ENCODE measurements around the gene PHOSPHO1. TPM values are rescaled to one million over a fixed set of nuclear protein-coding genes. Genes with fewer than 3 reads are reported as not detected.

Gene PHOSPHO1
- total RNA-seq, 1 donor from 2014 or later = not detected

DNA sequence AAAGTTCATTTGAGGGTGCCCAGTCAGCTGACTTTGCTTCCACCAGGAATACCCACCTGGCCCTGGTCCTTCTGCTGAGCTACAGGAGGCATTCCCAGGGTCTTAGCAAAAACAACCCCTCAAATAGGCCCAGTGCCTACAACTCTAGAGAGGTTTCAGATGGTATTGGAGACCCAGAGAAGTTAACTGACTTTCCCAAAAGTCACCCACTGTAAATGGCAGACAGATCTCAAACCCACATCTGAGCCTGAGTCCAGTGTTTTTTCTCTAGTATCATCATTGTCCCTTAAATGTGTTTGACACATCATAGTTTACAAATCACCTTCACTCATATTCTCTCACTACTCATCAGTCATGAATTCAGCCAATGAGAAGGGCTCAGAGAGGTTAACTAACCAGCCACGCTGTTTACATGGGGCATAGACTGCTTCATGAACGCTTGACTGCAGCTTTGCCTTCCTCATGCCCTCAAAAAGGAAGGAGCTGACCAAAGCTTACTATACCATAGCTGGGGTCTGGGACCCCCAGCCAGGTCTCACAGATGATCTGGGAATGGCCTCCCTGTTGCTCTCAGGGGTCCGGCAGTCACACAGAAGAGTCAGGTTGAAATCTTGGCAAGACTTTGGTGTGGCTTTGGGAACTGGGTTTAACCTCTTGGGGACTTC, 3.7 kb downstream of the PHOSPHO1 start:
- no peaks in the 10 kb centered on the region for H3K9me3 Mint-ChIP-seq
- H3K27ac Mint-ChIP-seq (ENCODE audit: unreplicated experiment) = no peak overlapping the region
- TF ChIP-seq, protein P1, sequence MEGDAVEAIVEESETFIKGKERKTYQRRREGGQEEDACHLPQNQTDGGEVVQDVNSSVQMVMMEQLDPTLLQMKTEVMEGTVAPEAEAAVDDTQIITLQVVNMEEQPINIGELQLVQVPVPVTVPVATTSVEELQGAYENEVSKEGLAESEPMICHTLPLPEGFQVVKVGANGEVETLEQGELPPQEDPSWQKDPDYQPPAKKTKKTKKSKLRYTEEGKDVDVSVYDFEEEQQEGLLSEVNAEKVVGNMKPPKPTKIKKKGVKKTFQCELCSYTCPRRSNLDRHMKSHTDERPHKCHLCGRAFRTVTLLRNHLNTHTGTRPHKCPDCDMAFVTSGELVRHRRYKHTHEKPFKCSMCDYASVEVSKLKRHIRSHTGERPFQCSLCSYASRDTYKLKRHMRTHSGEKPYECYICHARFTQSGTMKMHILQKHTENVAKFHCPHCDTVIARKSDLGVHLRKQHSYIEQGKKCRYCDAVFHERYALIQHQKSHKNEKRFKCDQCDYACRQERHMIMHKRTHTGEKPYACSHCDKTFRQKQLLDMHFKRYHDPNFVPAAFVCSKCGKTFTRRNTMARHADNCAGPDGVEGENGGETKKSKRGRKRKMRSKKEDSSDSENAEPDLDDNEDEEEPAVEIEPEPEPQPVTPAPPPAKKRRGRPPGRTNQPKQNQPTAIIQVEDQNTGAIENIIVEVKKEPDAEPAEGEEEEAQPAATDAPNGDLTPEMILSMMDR (conservative IDR thresholded peaks at IDR 0.05) = no peak
- H3K4me1 Mint-ChIP-seq = peaks cover 16% of the 10 kb centered on the region
- no peak for DNase-seq (ENCODE audit: low read depth, low spot score)
- no peaks in the 10 kb centered on the region for H3K36me3 Mint-ChIP-seq (ENCODE audit: low read depth)
- H3K4me3 Mint-ChIP-seq = peak overlapping the region; percentile 63
- peaks cover 96% of the 10 kb centered on the region for H3K27me3 Mint-ChIP-seq (ENCODE audit: low read depth)

DNA sequence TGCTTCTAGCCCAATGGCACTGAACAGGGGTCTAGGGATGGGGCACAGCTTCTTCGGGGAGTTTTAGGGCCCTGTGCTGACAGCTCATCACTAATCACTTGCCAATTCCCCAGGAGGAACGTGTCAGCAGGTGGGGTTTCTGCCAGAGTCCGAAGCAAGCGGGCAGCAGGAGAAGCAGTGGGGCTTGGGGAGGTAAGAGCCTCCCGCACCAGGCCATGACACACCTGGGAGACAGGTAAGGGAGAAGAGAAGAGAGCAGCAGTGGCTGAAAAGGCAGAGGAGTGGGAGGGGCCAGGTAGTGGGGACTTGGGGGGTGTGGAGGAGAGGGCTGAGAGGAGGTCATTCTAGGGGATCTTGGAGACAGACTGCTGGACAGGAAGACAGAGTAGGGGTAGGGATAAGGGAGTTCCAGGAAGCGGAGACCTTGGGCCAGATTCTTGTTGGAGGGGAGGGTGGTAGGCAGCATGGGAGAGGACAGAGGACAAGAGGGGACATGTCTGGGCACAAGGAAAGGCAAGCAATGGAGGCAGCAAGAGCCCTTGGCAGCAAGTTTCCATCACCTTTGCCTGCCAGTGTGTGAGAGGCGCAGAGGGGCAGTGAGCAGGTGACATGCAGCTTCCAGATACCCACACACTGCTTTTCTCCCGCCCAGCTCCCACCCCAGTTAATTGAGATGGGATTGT, 4.9 kb downstream of the PHOSPHO1 start:
- no peak for DNase-seq (ENCODE audit: low read depth, low spot score)
- Mint-ChIP-seq H3K4me1 (peaks cover 12% of the 10 kb centered on the region), H3K27me3 (ENCODE audit: low read depth) (peaks cover 90% of the 10 kb centered on the region), H3K9me3 (no peaks in the 10 kb centered on the region), H3K27ac (ENCODE audit: unreplicated experiment) (no peak overlapping the region), H3K4me3 (no peak overlapping the region), H3K36me3 (ENCODE audit: low read depth) (no peaks in the 10 kb centered on the region)
- TF ChIP-seq, protein P1 (conservative IDR thresholded peaks at IDR 0.05) = no peak

DNA sequence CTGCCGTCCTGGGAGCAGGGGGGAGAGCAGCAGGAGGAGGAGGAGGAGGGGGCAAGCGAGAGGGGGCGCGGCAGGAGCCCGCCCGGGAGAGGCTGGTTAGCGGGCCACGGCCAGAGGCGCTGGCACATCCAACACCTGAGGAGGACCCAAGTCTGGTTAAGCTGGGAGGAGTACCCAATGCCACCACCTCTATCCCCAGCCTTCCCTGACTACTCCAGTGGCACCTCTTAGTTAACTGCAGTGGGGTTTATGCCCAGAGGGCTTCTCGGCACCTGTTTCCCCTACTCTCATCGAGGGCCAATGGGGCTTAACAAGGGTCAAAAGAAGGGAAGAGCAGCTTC, 5.6 kb downstream of the PHOSPHO1 start:
- TF ChIP-seq, protein P1 (conservative IDR thresholded peaks at IDR 0.05) = no peak
- peaks cover 12% of the 10 kb centered on the region for H3K4me1 Mint-ChIP-seq
- peaks cover 83% of the 10 kb centered on the region for H3K27me3 Mint-ChIP-seq (ENCODE audit: low read depth)
- no peak overlapping the region for H3K27ac Mint-ChIP-seq (ENCODE audit: unreplicated experiment)
- no peaks in the 10 kb centered on the region for H3K9me3 Mint-ChIP-seq
- no peak overlapping the region for H3K4me3 Mint-ChIP-seq
- DNase-seq (ENCODE audit: low read depth, low spot score) = no peak
- no peaks in the 10 kb centered on the region for H3K36me3 Mint-ChIP-seq (ENCODE audit: low read depth)

DNA sequence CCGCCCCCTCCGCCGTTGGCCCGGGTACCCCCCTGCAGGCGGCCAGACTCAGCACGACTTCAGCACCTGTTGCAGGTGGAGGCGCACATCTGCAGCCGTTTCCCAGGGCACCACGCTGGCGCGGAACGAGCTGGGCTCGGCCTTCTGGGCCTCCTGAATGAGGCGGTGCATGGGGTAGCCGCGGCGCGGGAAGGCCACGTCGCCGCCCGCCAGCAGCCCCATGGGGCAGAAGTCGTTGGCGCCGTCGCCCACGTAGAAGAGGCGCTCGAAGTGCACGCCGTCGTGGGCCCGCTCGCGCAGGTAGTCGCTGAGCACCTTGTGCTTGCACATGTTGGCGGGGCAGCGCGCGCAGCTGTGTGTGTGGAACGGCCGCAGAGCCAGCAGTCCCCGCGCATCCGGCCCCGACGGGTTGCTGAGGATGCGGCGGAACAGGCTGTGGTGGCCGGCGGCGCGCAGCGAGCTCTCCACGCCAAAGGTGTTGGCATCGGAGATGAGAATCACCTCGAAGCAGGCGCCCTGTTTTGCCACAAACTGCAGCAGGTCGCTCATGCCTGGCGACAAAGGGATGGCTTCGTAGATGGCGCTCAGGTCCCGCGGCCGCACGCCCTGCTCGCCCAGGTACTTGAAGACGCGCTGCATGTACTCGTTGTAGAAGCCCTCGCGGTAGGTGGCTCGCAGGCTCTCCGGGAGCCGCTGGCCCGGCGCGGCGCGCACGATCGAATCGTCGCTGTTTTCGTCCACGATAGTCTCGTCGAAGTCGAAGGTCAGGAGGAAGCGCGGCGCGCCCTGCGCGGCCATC, 6.2 kb downstream of the PHOSPHO1 start:
- TF ChIP-seq, protein P1 (conservative IDR thresholded peaks at IDR 0.05) = no peak
- no peaks in the 10 kb centered on the region for H3K36me3 Mint-ChIP-seq (ENCODE audit: low read depth)
- H3K4me3 Mint-ChIP-seq = no peak overlapping the region
- DNase-seq (ENCODE audit: low read depth, low spot score) = no peak
- H3K27ac Mint-ChIP-seq (ENCODE audit: unreplicated experiment) = no peak overlapping the region
- peaks cover 8% of the 10 kb centered on the region for H3K4me1 Mint-ChIP-seq
- H3K27me3 Mint-ChIP-seq (ENCODE audit: low read depth) = peaks cover 78% of the 10 kb centered on the region
- no peaks in the 10 kb centered on the region for H3K9me3 Mint-ChIP-seq

DNA sequence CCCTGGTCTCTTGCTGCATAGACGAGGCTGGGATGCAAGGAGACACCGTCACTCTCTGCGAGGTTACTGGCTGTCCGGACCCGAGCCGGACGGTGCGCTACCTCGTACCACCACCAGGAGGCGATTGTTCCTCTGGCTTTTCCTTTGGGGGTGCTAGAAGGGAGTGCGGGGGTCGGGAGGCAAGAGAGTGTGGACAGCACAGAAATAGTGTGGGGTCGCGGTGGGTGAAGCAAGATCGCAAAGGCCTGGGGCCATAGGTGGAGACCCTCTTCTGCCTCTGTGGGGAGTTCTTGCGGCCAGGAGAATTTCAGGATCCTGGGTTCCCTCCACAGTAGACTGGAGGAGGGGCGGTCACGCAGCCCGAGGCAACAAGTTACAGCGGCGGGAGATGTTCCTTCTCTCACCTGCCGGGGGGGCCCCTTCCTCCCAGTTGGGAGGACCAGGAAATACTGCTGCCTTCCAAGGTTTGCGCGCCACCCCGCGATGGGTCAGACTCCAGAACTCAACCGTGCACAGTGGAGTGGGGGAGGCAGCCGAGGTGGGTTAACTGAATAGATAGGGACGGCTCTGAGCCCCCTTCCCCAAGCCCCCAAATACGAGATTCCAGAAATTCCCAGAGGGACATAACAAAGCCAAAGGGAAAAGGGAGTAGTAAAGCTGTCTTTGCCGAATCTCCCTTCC, 6.9 kb downstream of the PHOSPHO1 start:
- no peaks in the 10 kb centered on the region for H3K36me3 Mint-ChIP-seq (ENCODE audit: low read depth)
- H3K9me3 Mint-ChIP-seq = no peaks in the 10 kb centered on the region
- TF ChIP-seq, protein P1 (conservative IDR thresholded peaks at IDR 0.05) = peak; percentile 78
- H3K4me1 Mint-ChIP-seq = peaks cover 7% of the 10 kb centered on the region
- peaks cover 71% of the 10 kb centered on the region for H3K27me3 Mint-ChIP-seq (ENCODE audit: low read depth)
- peak overlapping the region; percentile 47 for H3K4me3 Mint-ChIP-seq
- H3K27ac Mint-ChIP-seq (ENCODE audit: unreplicated experiment) = no peak overlapping the region
- peak; percentile 82 for DNase-seq (ENCODE audit: low read depth, low spot score)

Measured in neural crest cell (in vitro differentiated cells).